GM08714 (cell line): Measurements from ENCODE around the gene MAN1C1.

ENCODE experiments used
- H3K4me3 ChIP-seq: fragments of 200-500 bp; sonication (Bioruptor generic); 2 replicates; pipeline ENCODE4 v1.5.1; 2014; ENCODE audit warnings: mild to moderate bottlenecking, low read length, inconsistent platforms
- ZNF274 ChIP-seq: IDR thresholded peaks from 2 replicates; pipeline ENCODE4 v1.6.1; 2012; ENCODE audit warnings: mild to moderate bottlenecking, low read depth, low read length

MAN1C1 gene

GRCh38 chr1:25713961-25714360, 97.4 kb downstream of the MAN1C1 start:
- H3K4me3 ChIP-seq: no peak overlapping the region
- TF ChIP-seq ZNF274: no peak

GRCh38 chr1:25714372-25714931, 97.9 kb downstream of the MAN1C1 start:
- no peak for TF ChIP-seq ZNF274
- H3K4me3 ChIP-seq: no peak overlapping the region

DNA sequence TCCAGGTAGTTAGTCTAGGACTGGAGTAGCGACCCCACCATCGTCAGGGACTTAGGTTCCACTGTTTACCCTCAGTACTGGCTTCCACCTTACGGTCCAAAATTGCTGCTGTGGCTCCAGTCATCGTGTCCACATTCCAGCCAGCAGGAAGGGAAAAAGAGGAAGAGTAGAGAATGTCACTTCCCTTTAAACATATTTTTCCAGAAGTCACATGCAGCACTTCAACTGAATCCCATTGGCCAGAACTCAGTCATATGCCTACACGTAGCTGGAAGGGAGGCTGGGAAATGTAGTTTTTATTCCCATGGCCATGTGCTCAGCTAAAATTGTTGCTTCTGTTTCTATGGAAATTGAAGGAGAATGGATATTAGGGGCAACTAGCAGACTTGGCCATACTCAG, 99.3 kb downstream of the MAN1C1 start:
- no peak for TF ChIP-seq ZNF274
- no peak overlapping the region for H3K4me3 ChIP-seq

GRCh38 chr1:25716320-25716719, 99.7 kb downstream of the MAN1C1 start:
- TF ChIP-seq ZNF274: no peak
- H3K4me3 ChIP-seq: no peak overlapping the region

- H3K4me3 ChIP-seq: no peak overlapping the region
- no peak for TF ChIP-seq ZNF274
Observed at GRCh38 chr1:25718732-25719131, 102.1 kb downstream of the MAN1C1 start.

- no peak overlapping the region for H3K4me3 ChIP-seq
- TF ChIP-seq ZNF274: no peak
Observed at GRCh38 chr1:25720624-25721023, 104.0 kb downstream of the MAN1C1 start.

DNA sequence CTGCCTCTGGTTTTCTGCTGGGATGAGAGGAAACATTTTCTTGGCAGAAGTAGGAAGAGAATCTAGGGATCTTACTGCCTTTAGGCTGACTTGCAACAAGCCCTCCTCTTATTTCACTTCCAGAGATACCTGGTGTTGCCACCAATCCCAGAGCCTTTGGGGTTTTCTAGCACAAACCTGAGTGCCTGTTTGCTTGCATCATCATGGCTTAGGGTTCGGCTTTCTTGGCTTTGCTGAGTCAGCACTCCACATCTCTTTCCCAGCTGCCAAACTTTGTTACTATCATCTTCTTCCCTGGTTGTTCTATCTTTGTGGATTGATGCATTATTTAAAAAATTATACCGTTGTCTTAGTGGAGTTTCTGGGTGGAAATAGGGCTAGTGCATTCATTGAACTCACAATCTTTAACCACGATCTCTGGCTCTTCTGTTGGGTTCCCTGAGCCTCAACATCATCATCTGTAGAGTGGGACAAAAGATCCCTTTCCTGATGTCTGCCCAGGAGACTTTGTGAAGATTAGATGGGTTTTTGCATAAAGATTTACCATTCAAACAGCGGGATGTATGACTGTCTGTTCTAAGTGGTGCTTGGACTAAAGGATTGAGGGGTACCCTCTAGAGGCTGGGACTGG, 106.8 kb downstream of the MAN1C1 start:
- H3K4me3 ChIP-seq: no peak overlapping the region
- TF ChIP-seq ZNF274: no peak

DNA sequence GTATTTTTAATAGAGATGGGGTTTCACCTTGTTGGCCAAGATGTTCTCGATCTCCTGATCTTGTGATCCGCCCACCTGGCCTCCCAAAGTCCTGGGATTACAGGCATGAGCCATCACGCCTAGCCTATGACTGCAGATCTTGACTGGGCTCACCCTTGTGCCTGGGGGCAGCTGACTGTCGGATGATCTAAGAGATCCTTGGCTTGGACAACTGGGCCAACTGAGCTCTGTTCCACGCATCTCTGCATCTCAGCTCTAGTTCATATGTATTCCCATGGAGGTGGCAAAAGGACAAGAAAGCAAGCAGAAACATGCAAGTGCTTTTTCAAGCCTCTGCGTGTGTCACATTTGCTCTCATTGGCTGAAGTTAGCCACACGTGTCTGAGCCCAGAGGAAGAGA, 107.6 kb downstream of the MAN1C1 start:
- no peak overlapping the region for H3K4me3 ChIP-seq
- TF ChIP-seq ZNF274: no peak

- no peak for TF ChIP-seq ZNF274
- H3K4me3 ChIP-seq: no peak overlapping the region
Observed at GRCh38 chr1:25724966-25725365, 108.4 kb downstream of the MAN1C1 start.

DNA sequence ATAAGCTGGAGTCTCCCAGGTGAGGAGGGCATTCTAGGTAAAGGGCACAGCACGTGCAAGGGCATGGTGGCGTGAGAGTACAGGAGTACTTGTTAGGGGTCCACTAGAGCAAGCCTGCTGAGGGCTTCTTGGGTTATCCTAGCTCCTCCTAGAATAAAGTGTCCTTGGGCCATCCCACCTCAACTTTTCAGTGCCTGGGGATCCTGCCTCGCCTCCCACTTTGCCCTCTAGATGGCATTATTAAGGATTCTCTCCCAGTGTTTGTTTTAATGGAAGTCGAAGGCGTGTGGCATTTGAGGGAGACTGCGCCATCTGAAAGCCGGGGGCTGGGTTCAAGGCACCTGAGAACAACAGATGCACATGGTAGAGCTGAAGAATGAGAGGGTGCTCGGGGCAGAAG, 108.9 kb downstream of the MAN1C1 start:
- no peak overlapping the region for H3K4me3 ChIP-seq
- no peak for TF ChIP-seq ZNF274

- TF ChIP-seq ZNF274: no peak
- no peak overlapping the region for H3K4me3 ChIP-seq
Observed at GRCh38 chr1:25727088-25727487, 110.5 kb downstream of the MAN1C1 start.

DNA sequence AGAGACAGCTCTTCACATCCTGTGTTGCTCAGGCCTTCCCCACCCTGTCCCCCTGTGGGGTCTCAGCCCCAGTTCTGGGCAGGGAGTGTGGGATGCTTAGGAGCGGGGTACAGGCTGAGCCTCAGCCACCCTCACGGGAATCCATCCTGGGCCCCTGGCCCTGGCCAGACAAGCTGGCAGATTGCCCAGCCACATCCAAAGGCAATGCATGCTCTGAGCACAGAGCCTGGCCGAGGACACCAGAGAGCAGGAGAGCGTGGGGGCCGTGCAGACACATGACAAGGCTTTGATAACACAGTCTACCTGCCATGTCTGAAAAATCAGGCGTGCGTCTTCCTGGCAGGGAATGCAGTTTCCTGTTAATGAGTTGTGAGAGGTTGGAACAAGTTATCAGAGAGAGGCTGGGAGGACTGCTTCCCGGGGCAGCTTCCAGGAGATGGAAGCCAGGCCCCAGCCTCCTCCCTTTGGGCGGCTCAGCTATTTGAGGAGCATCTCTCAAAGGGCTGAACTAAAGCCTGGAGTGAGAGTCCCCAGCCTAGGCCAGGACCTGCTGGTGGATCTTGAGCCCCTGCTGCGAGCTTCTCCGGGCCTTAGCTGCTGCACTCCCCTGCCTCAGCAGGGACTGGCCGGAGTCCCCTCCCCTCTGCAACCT, 111.2 kb downstream of the MAN1C1 start:
- TF ChIP-seq ZNF274: no peak

GRCh38 chr1:25728301-25728935, 111.8 kb downstream of the MAN1C1 start:
- no peak for TF ChIP-seq ZNF274
- no peak overlapping the region for H3K4me3 ChIP-seq

More for the DNA sequence above, 111.2 kb downstream of the MAN1C1 start:
- no peak overlapping the region for H3K4me3 ChIP-seq

- no peak overlapping the region for H3K4me3 ChIP-seq
- TF ChIP-seq ZNF274: no peak
Observed at GRCh38 chr1:25729045-25729444, 112.5 kb downstream of the MAN1C1 start.
